HG02870 (cell line): ENCODE data around the gene TLDC2.

Experiments used
- ATAC-seq: cut with Tn5 transposase; IDR thresholded peaks from one replicate; pipeline ENCODE4 v1.9.1; 2021; ENCODE audit warnings: mild to moderate bottlenecking, moderate library complexity; ENCODE audit not compliant: unreplicated experiment

The TLDC2 gene

GRCh38 chr20:36849333-36850065, 26.4 kb upstream of the TLDC2 start:
- ATAC-seq, result no peak

- no peak for ATAC-seq
Measured at GRCh38 chr20:36850759-36851158, 25.2 kb upstream of the TLDC2 start.

- ATAC-seq, result no peak
Measured at GRCh38 chr20:36851490-36851889, 24.4 kb upstream of the TLDC2 start.

DNA sequence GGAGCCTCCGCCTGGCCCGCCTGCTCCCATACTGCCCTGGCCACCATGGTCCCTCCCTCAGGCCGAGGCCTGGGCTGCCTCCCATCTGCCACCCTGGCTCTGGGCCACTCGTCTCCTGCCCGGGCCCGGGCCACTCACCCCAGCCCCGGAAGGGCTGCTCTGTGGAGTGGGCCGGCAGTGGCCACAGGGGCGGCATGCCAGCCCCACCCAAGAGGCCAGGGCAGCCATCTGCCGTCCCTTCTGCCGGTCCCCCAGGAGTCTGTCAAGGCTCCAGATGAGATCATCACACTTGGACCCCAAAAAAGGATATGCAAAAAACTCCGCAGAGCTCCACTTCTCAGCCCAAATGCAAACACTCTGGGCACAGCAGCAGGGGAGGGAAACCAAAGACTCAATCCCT, 23.8 kb upstream of the TLDC2 start:
- no peak for ATAC-seq

DNA sequence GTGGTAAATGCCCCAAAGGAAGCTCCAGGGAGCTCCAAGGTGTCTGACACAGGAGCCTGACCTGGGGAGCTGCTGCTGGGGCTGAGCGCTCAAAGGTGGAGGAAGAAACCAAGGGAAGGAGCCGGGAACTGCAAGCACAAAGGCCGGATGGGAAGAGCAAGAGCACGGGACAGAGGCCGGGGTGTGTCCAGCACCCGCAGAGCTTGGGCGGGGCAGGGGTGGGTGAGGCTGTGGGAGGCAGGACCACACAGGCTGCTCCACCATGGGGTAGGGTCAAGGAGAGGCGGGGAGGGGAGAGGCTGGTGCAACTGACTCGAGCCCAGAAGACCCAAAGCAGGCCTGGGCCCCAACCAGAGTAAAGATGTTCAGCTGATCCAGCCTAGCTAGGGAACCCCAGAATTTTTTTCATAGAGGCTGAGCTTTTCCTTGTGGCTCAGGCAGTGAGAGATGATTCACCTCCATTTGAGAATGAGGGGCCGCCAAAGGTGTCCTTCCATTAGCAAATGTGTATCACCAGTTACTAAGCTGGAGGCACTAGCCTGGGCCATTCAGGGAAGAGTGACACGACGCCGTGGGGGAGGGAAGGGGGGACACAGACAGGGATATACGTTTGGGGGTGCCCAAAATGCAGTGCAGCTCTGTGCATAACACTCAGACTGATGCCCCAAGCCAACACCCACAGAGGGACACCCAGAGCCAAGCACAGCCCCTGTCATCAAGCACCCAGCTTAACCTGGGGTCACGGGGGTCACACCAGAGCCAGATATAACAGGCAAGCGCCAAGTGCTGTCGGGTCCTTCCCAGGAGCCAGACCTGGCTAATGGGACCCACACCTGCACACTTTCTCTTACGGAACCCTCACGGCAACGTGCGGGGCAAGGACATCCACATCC, 21.3 kb upstream of the TLDC2 start:
- ATAC-seq, result no peak

- ATAC-seq, result no peak
Measured at GRCh38 chr20:36855241-36855657, 20.7 kb upstream of the TLDC2 start.

- no peak for ATAC-seq
Measured at GRCh38 chr20:36856195-36856594, 19.7 kb upstream of the TLDC2 start.

DNA sequence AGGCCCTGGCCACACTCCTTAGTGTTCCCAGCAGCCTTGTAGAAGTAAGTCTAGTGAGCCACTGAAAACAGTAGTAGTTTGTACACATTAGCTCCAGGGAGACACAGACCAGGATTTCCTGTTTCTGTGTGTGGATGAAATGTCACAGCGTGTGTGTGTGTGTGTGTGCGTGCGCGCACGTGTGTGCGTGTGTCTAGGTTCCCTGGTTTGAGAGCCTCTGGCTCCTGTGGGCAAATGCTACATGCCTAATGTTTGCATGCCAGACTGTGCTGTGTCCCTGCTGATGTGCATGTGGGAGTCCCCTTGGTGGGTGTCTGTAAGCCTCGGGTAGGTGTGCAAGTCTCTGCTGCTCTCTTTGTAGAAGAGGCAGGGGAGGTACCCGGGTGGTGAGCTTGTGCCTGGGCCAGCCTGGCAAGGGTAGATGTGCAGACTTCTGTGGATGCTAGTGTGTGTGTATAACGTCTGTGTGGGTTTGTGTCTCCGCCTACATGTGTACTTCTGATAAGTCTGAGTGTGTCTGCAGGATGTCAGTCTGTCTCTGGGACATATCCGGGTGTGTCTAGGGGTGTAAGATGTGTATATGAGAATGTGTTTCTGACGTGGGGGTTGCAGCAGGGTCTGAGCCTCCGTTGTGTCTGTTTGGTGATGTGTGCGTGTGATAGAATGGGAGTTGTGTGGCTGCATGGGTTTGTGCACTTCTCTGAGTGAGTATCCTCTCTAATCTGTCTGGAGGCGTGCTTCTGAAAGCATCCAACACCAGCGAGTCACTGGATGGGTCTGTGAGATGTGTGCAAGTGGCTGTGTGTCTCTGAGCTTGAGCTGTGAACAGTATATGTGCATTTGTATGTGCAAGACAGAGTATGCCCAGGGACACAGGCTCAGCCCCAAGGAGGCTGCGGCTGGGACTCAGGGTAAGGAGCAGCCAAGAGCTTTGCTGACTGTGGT, 19.0 kb upstream of the TLDC2 start:
- ATAC-seq, result no peak

- ATAC-seq, result no peak
Measured at GRCh38 chr20:36859282-36859555, 16.7 kb upstream of the TLDC2 start.

GRCh38 chr20:36859700-36860330, 16.1 kb upstream of the TLDC2 start:
- no peak for ATAC-seq

DNA sequence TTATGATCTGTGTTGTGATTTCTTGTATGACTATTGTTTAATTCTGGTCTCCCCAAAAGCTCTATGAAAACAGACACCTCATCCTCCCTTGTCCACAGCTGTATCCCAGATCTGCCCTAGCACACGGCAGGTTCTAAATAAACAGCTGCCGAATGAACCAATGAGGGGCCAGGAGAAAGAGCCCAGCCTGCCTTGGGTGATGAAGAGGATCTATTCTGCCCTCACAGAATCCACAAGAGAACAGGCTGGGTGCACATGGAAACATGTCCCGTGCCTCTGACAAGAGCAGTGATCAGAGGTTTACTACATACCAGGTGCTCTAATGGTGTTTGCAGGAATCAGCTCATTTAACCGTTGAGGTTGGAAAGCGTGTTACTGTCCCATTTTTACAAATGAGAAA, 15.6 kb upstream of the TLDC2 start:
- ATAC-seq, result no peak

- no peak for ATAC-seq
Measured at GRCh38 chr20:36860811-36861624, 14.9 kb upstream of the TLDC2 start.

DNA sequence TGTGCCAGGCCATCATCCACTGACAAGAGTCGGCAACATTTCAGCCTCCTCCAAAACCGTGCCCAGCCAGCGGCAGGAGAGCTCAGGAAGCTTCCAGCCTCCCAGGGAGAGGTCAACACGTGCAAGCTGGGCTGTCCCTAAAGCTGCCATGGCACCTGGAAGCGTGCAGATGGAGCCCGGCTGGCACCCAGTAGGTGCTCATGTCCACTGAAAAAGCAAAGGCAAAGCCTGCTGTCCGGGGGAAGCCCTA, 14.4 kb upstream of the TLDC2 start:
- no peak for ATAC-seq

- ATAC-seq, result no peak
Measured at GRCh38 chr20:36861875-36862801, 13.8 kb upstream of the TLDC2 start.

DNA sequence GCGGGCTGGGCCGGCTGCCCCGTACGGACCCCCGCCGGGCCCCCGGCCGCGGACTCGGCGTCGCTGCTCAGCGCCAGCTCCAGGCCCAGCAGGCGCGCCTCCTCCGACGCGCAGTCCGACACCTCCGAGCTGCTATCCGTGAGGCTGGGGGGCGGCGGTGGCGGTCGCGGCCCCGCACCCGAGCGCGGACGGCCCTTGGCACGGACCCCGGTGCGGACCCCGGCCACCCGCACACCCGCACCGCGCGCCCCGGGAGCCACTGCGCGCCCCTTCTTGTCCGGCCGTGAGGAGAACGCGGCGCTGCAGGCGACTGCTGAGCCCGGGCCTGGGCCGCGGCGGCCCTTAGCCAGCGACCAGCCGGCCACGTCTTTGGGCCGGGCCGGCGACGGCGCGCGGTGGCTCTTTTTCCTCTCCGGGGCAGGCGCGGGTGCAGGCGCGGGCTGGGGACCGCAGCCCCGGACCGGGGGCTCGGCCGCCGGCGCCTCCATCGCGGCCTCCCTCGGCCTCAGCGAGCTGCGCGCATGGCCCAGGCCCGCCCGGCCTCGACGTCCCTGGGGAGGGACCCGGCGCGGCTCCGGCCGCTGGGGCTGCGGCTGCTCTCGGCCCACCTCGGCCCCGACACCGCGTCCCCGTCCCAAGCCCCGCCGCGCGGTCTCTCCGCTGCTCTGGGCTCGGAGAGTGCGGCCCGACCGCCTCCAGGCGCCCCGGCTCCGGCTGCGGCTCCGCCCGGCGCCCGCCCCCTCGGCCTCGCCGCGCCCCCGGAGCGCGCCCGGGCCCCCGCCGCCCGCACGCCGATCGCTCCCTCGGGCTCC, 12.9 kb upstream of the TLDC2 start:
- peak; percentile 49 for ATAC-seq

DNA sequence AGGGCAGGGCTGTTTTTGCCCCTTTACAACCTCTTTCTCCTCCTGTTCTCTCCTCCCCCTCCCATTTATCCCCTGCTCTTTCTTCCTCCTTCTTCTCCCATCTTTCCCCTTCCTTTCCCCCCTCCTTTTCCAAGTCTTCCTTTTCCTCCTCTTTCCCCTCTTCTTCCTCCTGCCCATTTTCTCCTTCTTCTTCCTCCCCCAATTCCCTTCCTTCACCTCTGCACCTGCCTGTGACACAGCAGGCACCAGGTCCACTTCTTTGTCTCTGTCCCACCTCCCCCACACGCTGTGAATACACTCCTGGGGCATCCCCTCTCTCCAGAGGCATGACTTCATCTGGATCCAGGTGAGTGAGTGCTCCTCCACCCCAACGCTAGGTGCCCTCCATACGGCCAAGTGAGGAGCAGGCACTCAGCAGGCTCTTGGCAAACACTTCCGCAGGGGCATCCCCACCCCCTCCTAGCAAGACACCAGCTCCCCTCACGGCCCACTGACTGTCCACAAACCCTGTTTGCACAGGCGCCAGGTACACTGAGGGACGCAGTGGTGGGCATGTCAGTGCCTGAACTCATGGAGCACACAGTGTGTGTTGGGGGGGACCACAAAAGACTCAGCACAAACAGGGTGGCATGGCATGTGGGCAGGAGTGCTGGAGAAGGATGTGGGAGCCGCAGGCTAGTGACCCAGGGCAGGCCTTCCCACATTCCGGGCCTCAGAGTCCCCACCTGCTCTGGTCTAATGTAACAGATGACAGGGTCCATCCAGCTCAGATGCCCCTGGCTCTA, 10.7 kb upstream of the TLDC2 start:
- ATAC-seq, result no peak

DNA sequence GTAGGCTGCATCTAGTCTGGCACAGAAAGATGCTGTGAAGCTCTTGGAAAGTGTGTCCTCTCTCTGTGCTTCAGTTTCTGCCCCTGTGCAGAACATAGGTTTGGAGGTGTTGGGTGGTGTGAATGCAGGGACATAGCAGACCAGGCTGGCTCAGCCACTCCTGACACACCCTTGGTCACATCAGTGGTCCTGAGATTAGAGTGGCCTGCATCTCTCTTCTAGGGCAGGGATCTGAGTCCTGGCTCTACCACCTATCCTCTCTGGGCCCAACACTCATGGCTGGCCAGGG, 10.1 kb upstream of the TLDC2 start:
- ATAC-seq, result no peak

DNA sequence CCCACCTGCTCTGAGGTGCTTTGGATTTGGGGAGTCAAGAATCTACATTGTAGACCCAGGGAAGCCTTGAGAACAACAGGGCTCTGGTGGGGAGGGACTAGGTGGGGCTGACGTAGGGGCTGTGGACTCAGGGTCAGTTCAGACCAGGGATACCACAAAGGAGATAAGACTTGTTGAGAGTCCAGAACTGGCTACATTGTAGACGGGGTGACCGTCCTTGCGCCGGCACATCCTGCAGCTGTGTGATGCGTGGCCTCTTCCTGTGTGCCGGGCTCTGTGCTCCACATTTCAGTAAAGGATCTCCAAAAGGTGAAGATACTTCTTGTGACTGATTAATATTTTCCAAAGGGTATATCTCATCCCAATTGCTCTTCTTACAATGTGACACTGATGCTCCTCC, 9.8 kb upstream of the TLDC2 start:
- no peak for ATAC-seq
